OCI-LY7 (cell line): Measurements from ENCODE around the gene CD200. TPM values are rescaled to one million over a fixed set of nuclear protein-coding genes. Genes with fewer than 3 reads are reported as not detected.

ENCODE experiments used
- BruUV-seq: library from RNA; stranded (reverse); fragments of 400-500 nt; replicated peaks from 2 replicates; lab custom pipeline; 2021; lab: Mats Ljungman, UMichigan
- CTCF ChIA-PET: fragments of 300-600 bp; sonication (Branson Sonifier 250); formaldehyde crosslinking; loops from one replicate; lab custom pipeline; 2022; ENCODE audit warnings: antibody characterized with exemption; ENCODE audit not compliant: unreplicated experiment; lab: Charles Lee
- POLR2A ChIA-PET: fragments of 300-600 bp; sonication (Branson Sonifier 250); formaldehyde crosslinking; loops from one replicate; lab custom pipeline; 2022; ENCODE audit warnings: antibody characterized with exemption; lab: Charles Lee
- DNase-seq: peaks from one replicate; pipeline ENCODE4 v3.0.0-alpha.2; 2015; ENCODE audit warnings: low spot score
- H2AFZ ChIP-seq: fragments of 200-600 bp; sonication (generic), shearing (Covaris generic); 2 replicates; pipeline ENCODE4 v1.6.1; 2014; ENCODE audit warnings: mild to moderate bottlenecking, antibody characterized with exemption, low read length, moderate library complexity
- H3K27ac ChIP-seq: fragments of 200-600 bp; sonication (generic); 2 replicates; pipeline ENCODE4 v1.5.1; 2014; ENCODE audit warnings: mixed run types, low read depth, mild to moderate bottlenecking, moderate library complexity, low read length, inconsistent platforms; ENCODE audit not compliant: poor library complexity, severe bottlenecking
- H3K36me3 ChIP-seq: fragments of 200-600 bp; sonication (generic); 2 replicates; pipeline ENCODE4 v1.6.1; 2014; ENCODE audit warnings: mild to moderate bottlenecking, antibody characterized with exemption, low read length, moderate library complexity, mixed read lengths; ENCODE audit not compliant: insufficient read depth
- H3K4me1 ChIP-seq: fragments of 200-600 bp; sonication (generic); 2 replicates; pipeline ENCODE4 v1.5.1; 2014; ENCODE audit warnings: mild to moderate bottlenecking, low read length; ENCODE audit not compliant: insufficient read depth, poor library complexity, severe bottlenecking
- H3K4me2 ChIP-seq: fragments of 200-600 bp; sonication (generic); 2 replicates; pipeline ENCODE4 v1.6.1; 2014; ENCODE audit warnings: mild to moderate bottlenecking, low read length
- H3K4me3 ChIP-seq: fragments of 200-600 bp; sonication (generic); 2 replicates; pipeline ENCODE4 v1.5.1; 2014; ENCODE audit warnings: mild to moderate bottlenecking, low read depth, low read length; ENCODE audit not compliant: poor library complexity, severe bottlenecking
- H3K79me2 ChIP-seq: fragments of 200-600 bp; sonication (generic); 2 replicates; pipeline ENCODE4 v1.6.1; 2016; ENCODE audit warnings: low read depth, mild to moderate bottlenecking, low read length, moderate library complexity, mixed read lengths; ENCODE audit not compliant: insufficient read depth
- H3K9me2 ChIP-seq: fragments of 200-600 bp; sonication (generic); 2 replicates; pipeline ENCODE4 v1.6.1; 2016; ENCODE audit warnings: mild to moderate bottlenecking, low read length, mixed read lengths; ENCODE audit not compliant: insufficient read depth
- H3K9me3 ChIP-seq: fragments of 200-600 bp; sonication (generic); 2 replicates; pipeline ENCODE4 v1.6.1; 2014; ENCODE audit warnings: mild to moderate bottlenecking, mixed run types, low read length, mixed read lengths
- H4K20me1 ChIP-seq: fragments of 200-600 bp; sonication (generic); 2 replicates; pipeline ENCODE4 v1.6.1; 2014; ENCODE audit warnings: mild to moderate bottlenecking, antibody characterized with exemption, low read length, moderate library complexity, mixed read lengths; ENCODE audit not compliant: insufficient read depth
- EZH2phosphoT487 ChIP-seq: fragments of 200-600 bp; sonication (generic); IDR thresholded peaks from 2 replicates; pipeline ENCODE4 v1.6.1; 2018; ENCODE audit warnings: low read depth, borderline replicate concordance, mild to moderate bottlenecking, mixed run types, antibody characterized with exemption, low read length, moderate library complexity, mixed read lengths
- intact Hi-C: fragments of 100-400 bp; cut with micrococcal nuclease; formaldehyde crosslinking; loops from one replicate; pipeline ENCODE4 v1.10.0; 2022; ENCODE audit not compliant: unreplicated experiment
- total RNA-seq, 2 experiments: library from RNA; depleted of rRNA in 1 of 2; stranded (reverse); fragments of >200 nt in 1 of 2; shearing (Covaris generic) in 1 of 2; gene quantifications; 2 replicates each; pipeline ENCODE4 v1.2.3, GENCODE V29; 2014 to 2022
- TF ChIP-seq, protein P1 (sequence below): fragments of 200-600 bp; sonication (generic); conservative IDR thresholded peaks from 2 replicates; pipeline ENCODE4 v1.5.1; 2014; ENCODE audit warnings: mild to moderate bottlenecking, antibody characterized with exemption, low read length, moderate library complexity, mixed read lengths

CD200 gene
- total RNA-seq, 2 experiments from 2014 or later, result not detected

DNA sequence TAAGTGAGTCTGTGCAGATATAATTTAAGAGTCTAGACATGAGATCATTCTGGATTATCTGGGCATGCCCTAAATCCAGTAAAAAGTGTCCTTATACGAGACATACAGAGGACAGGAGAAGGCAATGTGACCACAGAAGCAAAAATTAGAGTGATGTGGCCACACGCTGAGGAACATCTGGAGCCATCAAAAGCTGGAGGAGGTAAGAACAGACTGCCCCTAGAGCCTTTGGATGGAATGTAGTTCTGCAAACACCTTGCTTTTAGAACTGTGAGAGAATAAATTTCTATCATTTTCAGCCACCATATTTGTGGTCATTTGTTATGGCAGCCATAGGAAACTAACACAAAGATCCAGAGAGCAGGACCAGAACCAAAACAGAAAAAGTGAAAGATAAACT, 41.0 kb downstream of the CD200 start:
- Histone ChIP-seq H3K36me3 (no peaks in the 10 kb centered on the region), H3K4me2 (peak overlapping the region; percentile 24), H3K4me1 (peaks cover 10% of the 10 kb centered on the region), H3K79me2 (no peaks in the 10 kb centered on the region), H2AFZ (peak overlapping the region; percentile 50; the same call in 1 of the 2 replicates), H3K4me3 (no peak overlapping the region), H3K9me3 (no peaks in the 10 kb centered on the region), H3K9me2 (no peaks in the 10 kb centered on the region), H4K20me1 (no peaks in the 10 kb centered on the region), H3K27ac (no peak overlapping the region)
- POLR2A ChIA-PET, result interaction anchor here (0.9 kb wide), 1 partner anchor 63 kb away, joined by 3 read pairs; no protein-coding TSS in a partner anchor
- intact Hi-C loops, result no loop called here
- no peak for DNase-seq
- TF ChIP-seq, protein P1, sequence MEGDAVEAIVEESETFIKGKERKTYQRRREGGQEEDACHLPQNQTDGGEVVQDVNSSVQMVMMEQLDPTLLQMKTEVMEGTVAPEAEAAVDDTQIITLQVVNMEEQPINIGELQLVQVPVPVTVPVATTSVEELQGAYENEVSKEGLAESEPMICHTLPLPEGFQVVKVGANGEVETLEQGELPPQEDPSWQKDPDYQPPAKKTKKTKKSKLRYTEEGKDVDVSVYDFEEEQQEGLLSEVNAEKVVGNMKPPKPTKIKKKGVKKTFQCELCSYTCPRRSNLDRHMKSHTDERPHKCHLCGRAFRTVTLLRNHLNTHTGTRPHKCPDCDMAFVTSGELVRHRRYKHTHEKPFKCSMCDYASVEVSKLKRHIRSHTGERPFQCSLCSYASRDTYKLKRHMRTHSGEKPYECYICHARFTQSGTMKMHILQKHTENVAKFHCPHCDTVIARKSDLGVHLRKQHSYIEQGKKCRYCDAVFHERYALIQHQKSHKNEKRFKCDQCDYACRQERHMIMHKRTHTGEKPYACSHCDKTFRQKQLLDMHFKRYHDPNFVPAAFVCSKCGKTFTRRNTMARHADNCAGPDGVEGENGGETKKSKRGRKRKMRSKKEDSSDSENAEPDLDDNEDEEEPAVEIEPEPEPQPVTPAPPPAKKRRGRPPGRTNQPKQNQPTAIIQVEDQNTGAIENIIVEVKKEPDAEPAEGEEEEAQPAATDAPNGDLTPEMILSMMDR, result no peak
- TF ChIP-seq EZH2phosphoT487, result no peak
- CTCF ChIA-PET, result no interaction called here
- BruUV-seq, result no TSS peak

DNA sequence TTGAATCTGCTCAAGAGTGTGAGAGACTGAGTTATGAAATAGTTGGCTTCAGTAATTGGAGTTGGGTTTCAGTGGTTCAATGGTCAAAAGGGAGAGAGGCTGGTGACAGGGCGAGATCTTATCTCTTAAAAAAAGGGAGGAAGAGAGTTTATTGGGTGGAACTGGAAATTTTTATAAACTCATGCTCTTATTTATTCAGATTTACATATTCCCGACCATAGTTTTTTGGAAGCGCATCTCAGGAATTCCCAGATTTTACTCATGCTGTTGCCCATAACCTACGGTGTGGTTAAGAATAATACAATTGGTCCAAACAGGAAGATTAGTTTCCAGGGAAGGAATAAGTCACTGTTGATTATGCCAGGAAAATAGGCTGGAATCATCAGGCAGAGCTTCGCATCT, 41.4 kb downstream of the CD200 start:
- intact Hi-C loops, result no loop called here
- Histone ChIP-seq H3K36me3 (no peaks in the 10 kb centered on the region), H3K79me2 (no peaks in the 10 kb centered on the region), H3K4me3 (no peak overlapping the region), H3K9me3 (no peaks in the 10 kb centered on the region), H2AFZ (no peak overlapping the region), H3K4me2 (no peak overlapping the region), H3K27ac (no peak overlapping the region), H4K20me1 (no peaks in the 10 kb centered on the region), H3K4me1 (peaks cover 10% of the 10 kb centered on the region), H3K9me2 (no peaks in the 10 kb centered on the region)
- DNase-seq, result no peak
- no TSS peak for BruUV-seq
- ChIA-PET CTCF (no interaction called here), POLR2A (interaction anchor here (0.9 kb wide), 1 partner anchor 452 kb away, joined by 4 read pairs; no protein-coding TSS in a partner anchor)
- no peak for TF ChIP-seq EZH2phosphoT487
- TF ChIP-seq, protein P1, result no peak

DNA sequence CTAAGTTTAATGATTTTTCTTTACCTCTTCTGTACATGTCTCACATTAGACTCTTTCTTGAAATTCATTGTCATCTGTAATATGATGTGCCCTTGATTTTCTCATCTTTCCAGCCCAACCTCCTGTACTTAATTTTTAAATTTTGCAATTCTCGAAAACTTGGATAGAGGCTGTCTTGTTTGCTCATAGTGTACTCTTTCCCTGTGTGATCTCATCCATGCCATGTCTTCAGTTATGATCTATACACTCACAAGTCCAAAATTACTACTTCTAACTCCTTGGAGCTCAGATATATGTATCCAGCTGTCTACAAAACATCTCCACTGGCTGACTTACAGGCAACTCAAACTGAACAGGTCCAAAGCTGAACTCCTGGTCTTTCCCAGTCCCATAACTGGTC, 42.2 kb downstream of the CD200 start:
- no TSS peak for BruUV-seq
- no peak overlapping the region for H2AFZ ChIP-seq
- POLR2A ChIA-PET, result interaction anchor here (0.7 to 0.9 kb wide), 2 partner anchors 12 to 452 kb away, joined by 4 to 9 read pairs; no protein-coding TSS in a partner anchor
- H3K79me2 ChIP-seq, result no peaks in the 10 kb centered on the region
- no peaks in the 10 kb centered on the region for H3K9me2 ChIP-seq
- TF ChIP-seq EZH2phosphoT487, result no peak
- TF ChIP-seq, protein P1, result no peak
- no peaks in the 10 kb centered on the region for H3K9me3 ChIP-seq
- H3K36me3 ChIP-seq, result no peaks in the 10 kb centered on the region
- no peak overlapping the region for H3K27ac ChIP-seq
- intact Hi-C loops, result no loop called here
- no peak overlapping the region for H3K4me3 ChIP-seq
- H4K20me1 ChIP-seq, result no peaks in the 10 kb centered on the region
- CTCF ChIA-PET, result no interaction called here
- no peak for DNase-seq
- no peak overlapping the region for H3K4me2 ChIP-seq
- peaks cover 10% of the 10 kb centered on the region for H3K4me1 ChIP-seq
